PC-3 (cell line): Measurements from ENCODE around the gene IFNLR1. TPM values are rescaled to one million over a fixed set of nuclear protein-coding genes. Genes with fewer than 3 reads are reported as not detected.

Source experiments
- ATAC-seq: fragments of 200-7000 bp; cut with Tn5 transposase; 2 replicates; pipeline ENCODE4 v1.9.1; 2020; ENCODE audit warnings: mild to moderate bottlenecking, moderate library complexity
- BruUV-seq: library from RNA; stranded (reverse); fragments of 400-500 nt; replicated peaks from 2 replicates; lab custom pipeline; 2021; lab: Mats Ljungman, UMichigan
- CTCF ChIA-PET: fragments of 300-600 bp; sonication (Branson Sonifier 250); formaldehyde crosslinking; loops from one replicate; lab custom pipeline; 2022; ENCODE audit warnings: antibody characterized with exemption; lab: Charles Lee
- POLR2A ChIA-PET: fragments of 300-600 bp; sonication (Branson Sonifier 250); formaldehyde crosslinking; loops from one replicate; lab custom pipeline; 2022; ENCODE audit warnings: antibody characterized with exemption; ENCODE audit not compliant: unreplicated experiment; lab: Charles Lee
- DNase-seq: peaks from one replicate; pipeline ENCODE4 v3.0.0-alpha.2; 2015
- H2AFZ ChIP-seq: fragments of 300-600 bp; sonication (generic); 2 replicates; pipeline ENCODE4 v1.6.0; 2016; ENCODE audit warnings: antibody characterized with exemption, low read length
- H3F3A ChIP-seq: fragments of 300-600 bp; sonication (generic); one replicate; pipeline ENCODE4 v1.6.0; 2017; ENCODE audit warnings: antibody characterized with exemption, low read length, control low read depth, mild to moderate bottlenecking; ENCODE audit not compliant: unreplicated experiment
- H3K27ac ChIP-seq: fragments of 300-600 bp; sonication (generic); 2 replicates; pipeline ENCODE4 v1.5.1; 2016; ENCODE audit warnings: mild to moderate bottlenecking, low read length
- H3K27me3 ChIP-seq: fragments of 300-600 bp; sonication (generic); 2 replicates; pipeline ENCODE4 v1.6.1; 2016; ENCODE audit warnings: low read length, mixed read lengths
- H3K36me3 ChIP-seq: fragments of 300-600 bp; sonication (generic); 2 replicates; pipeline ENCODE4 v1.6.1; 2016; ENCODE audit warnings: low read depth, mixed run types, low read length, mixed read lengths
- H3K4me1 ChIP-seq: fragments of 300-600 bp; sonication (generic); 2 replicates; pipeline ENCODE4 v1.5.1; 2016; ENCODE audit warnings: low read length; ENCODE audit not compliant: insufficient read depth
- H3K4me2 ChIP-seq: fragments of 300-600 bp; sonication (generic); 2 replicates; pipeline ENCODE4 v1.6.0; 2016; ENCODE audit warnings: low read length
- H3K4me3 ChIP-seq: fragments of 300-600 bp; sonication (generic); 2 replicates; pipeline ENCODE4 v1.5.1; 2016; ENCODE audit warnings: mild to moderate bottlenecking, low read length, mixed read lengths
- H3K79me2 ChIP-seq: fragments of 300-600 bp; sonication (generic); 2 replicates; pipeline ENCODE4 v1.6.1; 2017; ENCODE audit warnings: low read length, mixed read lengths
- H3K9ac ChIP-seq: fragments of 300-600 bp; sonication (generic); 2 replicates; pipeline ENCODE4 v1.6.0; 2016; ENCODE audit warnings: mild to moderate bottlenecking, low read length
- H3K9me2 ChIP-seq: fragments of 300-600 bp; sonication (generic); replicated peaks from 2 replicates; pipeline ENCODE4 v1.6.1; 2016; ENCODE audit warnings: mixed run types, low read length, mixed read lengths
- H3K9me3 ChIP-seq: fragments of 300-600 bp; sonication (generic); 2 replicates; pipeline ENCODE4 v1.6.1; 2016; ENCODE audit warnings: low read length, mixed read lengths
- H4K20me1 ChIP-seq: fragments of 300-600 bp; sonication (generic); 2 replicates; pipeline ENCODE4 v1.6.1; 2016; ENCODE audit warnings: low read length, mixed read lengths
- CTCF ChIP-seq: fragments of 300-600 bp; sonication (generic); conservative IDR thresholded peaks from 2 replicates; pipeline ENCODE4 v1.5.1; 2017; ENCODE audit warnings: antibody characterized with exemption, low read depth, mild to moderate bottlenecking, low read length
- EZH2 ChIP-seq: fragments of 300-600 bp; sonication (generic); IDR thresholded peaks from one replicate; pipeline ENCODE4 v1.6.1; 2017; ENCODE audit warnings: antibody characterized with exemption, mild to moderate bottlenecking, low read length; ENCODE audit not compliant: unreplicated experiment
- EZH2phosphoT487 ChIP-seq: fragments of 300-600 bp; sonication (generic); IDR thresholded peaks from 2 replicates; pipeline ENCODE4 v1.6.1; 2018; ENCODE audit warnings: mild to moderate bottlenecking, antibody characterized with exemption, low read length, borderline replicate concordance
- intact Hi-C: fragments of 100-400 bp; cut with micrococcal nuclease; formaldehyde crosslinking; loops from 2 replicates; pipeline ENCODE4 v1.9.0; 2023
- total RNA-seq: library from RNA; depleted of rRNA; stranded (reverse); fragments of >200 nt; gene quantifications from 2 replicates; pipeline ENCODE4 v1.2.3, GENCODE V29; 2014

IFNLR1 gene
- total RNA-seq, 1 experiment from 2014 or later: 9.5 TPM

DNA sequence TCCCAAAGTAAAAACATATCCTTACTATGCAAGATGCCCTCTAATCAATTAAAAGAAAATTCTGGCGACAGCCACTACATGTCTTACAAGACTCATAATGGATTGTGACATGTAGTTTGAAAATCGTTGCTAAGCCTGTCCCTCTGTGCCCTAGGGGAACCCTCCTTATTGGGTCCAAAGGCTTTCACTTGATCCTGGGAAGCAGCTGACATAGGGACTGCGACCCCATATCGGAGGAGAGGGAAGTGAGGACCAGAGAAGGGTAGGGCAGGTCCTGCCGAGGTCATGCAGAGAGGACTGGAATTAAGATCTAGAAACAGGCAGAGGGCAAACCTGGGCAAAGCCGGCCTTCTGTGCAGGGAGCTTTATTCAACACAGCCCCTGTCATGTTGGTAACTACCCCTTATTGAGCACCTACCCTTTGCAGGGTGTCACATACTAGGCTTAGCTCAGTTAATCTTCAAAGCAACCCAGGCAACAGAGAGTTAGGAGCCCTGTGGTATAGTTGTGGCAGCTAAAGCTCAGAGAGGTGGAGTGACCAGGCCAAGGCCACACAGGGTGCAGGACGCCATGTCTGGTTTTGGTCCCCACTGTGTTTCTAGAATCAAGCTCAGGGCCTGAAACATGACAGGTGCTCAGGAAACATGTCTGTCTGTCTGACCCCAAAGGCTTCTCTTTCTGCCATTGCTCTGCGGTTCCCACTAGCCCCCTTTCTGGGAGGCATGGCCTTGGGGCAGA is 18.4 kb upstream of the IFNLR1 start:
- Histone ChIP-seq H3K4me2 (no peak overlapping the region), H3K27ac (no peak overlapping the region), H3K36me3 (no peaks in the 10 kb centered on the region), H3K9me3 (no peaks in the 10 kb centered on the region), H3K4me3 (no peak overlapping the region), H3K9ac (no peak overlapping the region), H3K79me2 (no peaks in the 10 kb centered on the region), H3K9me2 (no peaks in the 10 kb centered on the region), H4K20me1 (no peaks in the 10 kb centered on the region), H3F3A (no peaks in the 10 kb centered on the region), H3K27me3 (no peaks in the 10 kb centered on the region), H3K4me1 (peaks cover 34% of the 10 kb centered on the region), H2AFZ (no peak overlapping the region)
- no peak for DNase-seq
- no peak for ATAC-seq
- TF ChIP-seq CTCF: no peak
- TF ChIP-seq EZH2: no peak
- TF ChIP-seq EZH2phosphoT487: no peak
- BruUV-seq: no TSS peak
- intact Hi-C loops: no loop called here
- ChIA-PET CTCF (no interaction called here), POLR2A (no interaction called here)

GRCh38 chr1:24204116-24204515 is 17.0 kb upstream of the IFNLR1 start:
- Histone ChIP-seq H3K9me3 (no peaks in the 10 kb centered on the region), H2AFZ (no peak overlapping the region), H3K27ac (peak overlapping the region; percentile 88), H3K4me1 (peaks cover 34% of the 10 kb centered on the region), H3K4me3 (no peak overlapping the region), H3K9me2 (no peaks in the 10 kb centered on the region), H3K79me2 (no peaks in the 10 kb centered on the region), H3K9ac (no peak overlapping the region), H3K36me3 (no peaks in the 10 kb centered on the region), H3F3A (no peaks in the 10 kb centered on the region), H3K4me2 (peak overlapping the region; percentile 65), H3K27me3 (no peaks in the 10 kb centered on the region), H4K20me1 (no peaks in the 10 kb centered on the region)
- intact Hi-C loops: no loop called here
- ATAC-seq (no peak), DNase-seq (no peak)
- CTCF ChIA-PET: interaction anchor here (0.5 to 1.5 kb wide), 10 partner anchors 50 to 238 kb away, joined by 3 to 10 read pairs (median 4); no protein-coding TSS in a partner anchor
- POLR2A ChIA-PET: interaction anchor here (0.6 kb wide), 2 partner anchors 90 to 420 kb away, joined by 6 to 11 read pairs; no protein-coding TSS in a partner anchor
- no TSS peak for BruUV-seq
- TF ChIP-seq CTCF (no peak), EZH2 (no peak), EZH2phosphoT487 (no peak)

DNA sequence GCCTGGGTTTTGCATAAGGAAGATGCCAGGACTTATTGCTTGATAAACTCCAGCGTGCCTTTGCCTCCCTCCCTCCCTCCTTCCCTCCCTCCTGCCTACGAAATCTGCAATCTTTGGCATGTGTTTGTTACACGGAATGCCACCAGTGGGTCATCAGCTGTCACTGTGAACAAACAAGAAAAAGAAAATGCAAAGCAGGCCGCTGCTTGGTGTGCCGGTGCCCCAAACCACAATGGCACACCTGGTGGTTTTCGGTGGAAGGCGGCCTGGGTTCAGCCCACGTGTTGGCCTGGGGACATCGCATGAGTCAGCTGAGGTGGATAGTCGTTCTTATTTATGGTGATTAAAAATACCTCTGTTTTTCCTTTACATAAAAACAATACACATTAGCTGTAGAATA is 16.3 kb upstream of the IFNLR1 start:
- Histone ChIP-seq H3K4me3 (no peak overlapping the region), H3F3A (no peaks in the 10 kb centered on the region), H3K9ac (no peak overlapping the region), H3K4me2 (peak overlapping the region; percentile 65), H4K20me1 (no peaks in the 10 kb centered on the region), H3K27me3 (no peaks in the 10 kb centered on the region), H3K4me1 (peaks cover 34% of the 10 kb centered on the region), H3K9me2 (no peaks in the 10 kb centered on the region), H3K27ac (peak overlapping the region; percentile 88), H2AFZ (0 out of 2 replicates have a peak overlapping the region, but pooled peaks have one; percentile 20), H3K79me2 (no peaks in the 10 kb centered on the region), H3K9me3 (no peaks in the 10 kb centered on the region), H3K36me3 (no peaks in the 10 kb centered on the region)
- BruUV-seq: no TSS peak
- peak; percentile 90 for DNase-seq
- CTCF ChIA-PET: interaction anchor here (0.6 to 1.5 kb wide), 8 partner anchors 18 to 312 kb away, joined by 3 to 10 read pairs (median 5); no protein-coding TSS in a partner anchor
- peak; percentile 89 for TF ChIP-seq EZH2phosphoT487
- no peak for TF ChIP-seq EZH2
- intact Hi-C loops: loop anchor here (1.0 kb wide), 1 partner anchor 63 kb away; no protein-coding TSS in a partner anchor
- ATAC-seq: peak; percentile 52
- POLR2A ChIA-PET: interaction anchor here (0.6 kb wide), 2 partner anchors 91 to 826 kb away, joined by 6 to 7 read pairs; no protein-coding TSS in a partner anchor
